SK-N-SH treated with all-trans-retinoic acid at 6 μM for 48 hours (cell line): ENCODE data around the gene SEMA4C.

Experiments
- ARNTL ChIP-seq: fragments of 450-650 bp; formaldehyde crosslinking; IDR thresholded peaks from 2 replicates; pipeline ENCODE4 v1.5.0; 2020; ENCODE audit warnings: low read depth, mild to moderate bottlenecking, moderate library complexity, borderline replicate concordance
- CSDC2 ChIP-seq: fragments of 250-450 bp; sonication (Bioruptor Pico); IDR thresholded peaks from 2 replicates; pipeline ENCODE4 v1.5.0; 2020; ENCODE audit warnings: mild to moderate bottlenecking, moderate library complexity
- ZNF565 ChIP-seq: fragments of 450-650 bp; formaldehyde crosslinking; conservative IDR thresholded peaks from 2 replicates; pipeline ENCODE4 v1.5.0; 2020; ENCODE audit warnings: low read depth, mild to moderate bottlenecking, moderate library complexity
- TF ChIP-seq, protein P1 (sequence below): fragments of 250-450 bp; sonication (Bioruptor Pico); IDR thresholded peaks from 2 replicates; pipeline ENCODE4 v1.5.1; 2021; ENCODE audit warnings: mild to moderate bottlenecking, moderate library complexity

DNA sequence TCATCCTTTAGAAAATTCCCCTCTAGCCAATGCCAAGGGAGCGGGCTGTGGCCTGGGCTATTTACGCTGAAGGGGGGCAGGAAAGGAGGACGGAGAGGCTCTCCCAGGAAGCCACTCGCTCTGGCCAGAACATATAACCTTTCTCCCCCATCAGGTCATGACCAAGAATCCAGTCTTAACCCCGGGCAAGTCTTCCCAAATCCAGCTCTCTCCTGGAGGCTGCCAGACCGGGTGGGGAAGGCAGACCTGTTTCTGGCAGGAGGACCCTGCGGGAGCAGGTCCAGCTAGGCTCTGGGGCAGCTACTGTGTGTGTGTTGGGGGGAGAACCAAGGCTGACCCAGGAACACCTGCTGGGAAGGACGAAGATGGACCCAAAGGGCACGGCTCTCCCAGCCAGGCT is 13.4 kb upstream of the SEMA4C start:
- TF ChIP-seq CSDC2 (CRISPR knock-in tag) (no peak), ARNTL (CRISPR knock-in tag) (no peak), ZNF565 (CRISPR knock-in tag) (no peak)
- TF ChIP-seq, protein P1, sequence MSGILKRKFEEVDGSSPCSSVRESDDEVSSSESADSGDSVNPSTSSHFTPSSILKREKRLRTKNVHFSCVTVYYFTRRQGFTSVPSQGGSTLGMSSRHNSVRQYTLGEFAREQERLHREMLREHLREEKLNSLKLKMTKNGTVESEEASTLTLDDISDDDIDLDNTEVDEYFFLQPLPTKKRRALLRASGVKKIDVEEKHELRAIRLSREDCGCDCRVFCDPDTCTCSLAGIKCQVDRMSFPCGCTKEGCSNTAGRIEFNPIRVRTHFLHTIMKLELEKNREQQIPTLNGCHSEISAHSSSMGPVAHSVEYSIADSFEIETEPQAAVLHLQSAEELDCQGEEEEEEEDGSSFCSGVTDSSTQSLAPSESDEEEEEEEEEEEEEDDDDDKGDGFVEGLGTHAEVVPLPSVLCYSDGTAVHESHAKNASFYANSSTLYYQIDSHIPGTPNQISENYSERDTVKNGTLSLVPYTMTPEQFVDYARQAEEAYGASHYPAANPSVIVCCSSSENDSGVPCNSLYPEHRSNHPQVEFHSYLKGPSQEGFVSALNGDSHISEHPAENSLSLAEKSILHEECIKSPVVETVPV (CRISPR knock-in tag), result no peak
